Endothelial cell of umbilical vein (primary cell): Measurements from ENCODE around the gene SNED1. TPM values are rescaled to one million over a fixed set of nuclear protein-coding genes. Genes with fewer than 3 reads are reported as not detected.

ENCODE experiments used
- BruUV-seq: library from RNA; stranded (reverse); fragments of 400-500 nt; replicated peaks from 2 replicates; lab custom pipeline; 2021; lab: Mats Ljungman, UMichigan
- CTCF ChIA-PET: fragments of 300-600, 350-600 bp; sonication (Branson Sonifier 250); formaldehyde crosslinking; loops from one replicate; lab custom pipeline; 2021; ENCODE audit warnings: antibody characterized with exemption, inconsistent platforms; lab: Charles Lee
- POLR2A ChIA-PET: fragments of 300-600, 350-600 bp; sonication (Branson Sonifier 250); formaldehyde crosslinking; loops from one replicate; lab custom pipeline; 2021; ENCODE audit warnings: antibody characterized with exemption, inconsistent platforms; lab: Charles Lee
- DNase-seq: peaks from one replicate; pipeline ENCODE4 v3.0.0-alpha.2; 2011; ENCODE audit warnings: low read depth, low spot score
- FAIRE-seq: peaks from 2 replicates; lab custom pipeline; 2011; peaks lifted over from hg19 to GRCh38; lab: Jason Lieb, UNC
- H2AFZ ChIP-seq: 2 replicates; pipeline ENCODE4 v1.6.0; 2012; ENCODE audit warnings: low read depth, low read length, control low read depth, inconsistent platforms
- H3K27ac ChIP-seq: 2 replicates; pipeline ENCODE4 v1.5.1; 2011; ENCODE audit warnings: low read depth, mild to moderate bottlenecking, control low read depth, low read length, moderate library complexity; ENCODE audit not compliant: insufficient read depth
- H3K27me3 ChIP-seq, 2 experiments: 2 replicates each; pipeline versions ENCODE4 v1.6.0 to v1.6.1; 2011; ENCODE audit warnings: low read length in 2 of 2, mixed read lengths in 1 of 2; ENCODE audit not compliant: control insufficient read depth in 2 of 2, insufficient read depth in 2 of 2
- H3K36me3 ChIP-seq, 2 experiments: 2 replicates in 1 of 2; 3 replicates in 1 of 2; pipeline ENCODE4 v1.5.1; 2011; ENCODE audit warnings: low read length in 2 of 2, mild to moderate bottlenecking in 1 of 2, moderate library complexity in 1 of 2; ENCODE audit not compliant: control insufficient read depth in 2 of 2, insufficient read depth in 2 of 2; ENCODE audit errors: extremely low read depth in 1 of 2
- H3K4me1 ChIP-seq: 3 replicates; pipeline ENCODE4 v1.5.1; 2011; ENCODE audit warnings: mild to moderate bottlenecking, low read length; ENCODE audit not compliant: control insufficient read depth, insufficient read depth; ENCODE audit errors: extremely low read depth
- H3K4me2 ChIP-seq: 2 replicates; pipeline ENCODE4 v1.6.1; 2011; ENCODE audit warnings: low read length, control low read depth, mixed read lengths; ENCODE audit not compliant: insufficient read depth
- H3K4me3 ChIP-seq, 3 experiments: fragments of 200-600 bp in 1 of 3; sonication (generic), shearing (Covaris generic) in 1 of 3; replicated peaks in 1 of 3; 2 replicates each; pipeline ENCODE4 v1.5.1; 2011 to 2016; ENCODE audit warnings: control low read depth in 3 of 3, low read length in 3 of 3, mild to moderate bottlenecking in 2 of 3, inconsistent platforms in 1 of 3, low read depth in 1 of 3, moderate library complexity in 1 of 3; ENCODE audit not compliant: insufficient read depth in 1 of 3
- H3K79me2 ChIP-seq: 2 replicates; pipeline ENCODE4 v1.6.0; 2012; ENCODE audit warnings: low read length, inconsistent platforms; ENCODE audit not compliant: control insufficient read depth, insufficient read depth
- H3K9ac ChIP-seq: replicated peaks from 2 replicates; pipeline ENCODE3; 2011; ENCODE audit warnings: low read length, control low read depth; ENCODE audit not compliant: insufficient read depth; ENCODE audit errors: extremely low read depth
- H3K9me1 ChIP-seq: replicated peaks from 3 replicates; pipeline ENCODE4 v1.6.0; 2011; ENCODE audit warnings: mild to moderate bottlenecking, low read length; ENCODE audit not compliant: control insufficient read depth, insufficient read depth; ENCODE audit errors: extremely low read depth
- H3K9me3 ChIP-seq: replicated peaks from 2 replicates; pipeline ENCODE4 v1.5.1; 2012; ENCODE audit warnings: low read length, inconsistent platforms; ENCODE audit not compliant: control insufficient read depth, insufficient read depth
- H4K20me1 ChIP-seq: replicated peaks from 2 replicates; pipeline ENCODE3; 2011; ENCODE audit warnings: mild to moderate bottlenecking, low read length; ENCODE audit not compliant: control insufficient read depth, insufficient read depth; ENCODE audit errors: extremely low read depth
- FOS ChIP-seq: IDR thresholded peaks from 2 replicates; pipeline ENCODE4 v1.6.1; 2011; ENCODE audit warnings: mild to moderate bottlenecking, low read length, moderate library complexity, borderline replicate concordance; ENCODE audit not compliant: insufficient read depth
- MYC ChIP-seq: IDR thresholded peaks from one replicate; pipeline ENCODE4 v1.6.1; 2011; ENCODE audit warnings: mild to moderate bottlenecking, low read depth, low read length
- POLR2A ChIP-seq: IDR thresholded peaks from 2 replicates; pipeline ENCODE4 v1.6.1; 2012; ENCODE audit warnings: low read depth, mild to moderate bottlenecking, control low read depth, low read length
- dilution Hi-C: fragments of 300-500 bp; cut with MboI; formaldehyde crosslinking; loops from one replicate; pipeline ENCODE4 v1.15.0; 2019; ENCODE audit warnings: low sequenced_read_pairs; ENCODE audit not compliant: extremely low pct_ligation_motif_present
- intact Hi-C: fragments of 100-400 bp; cut with micrococcal nuclease; formaldehyde crosslinking; loops from one replicate; pipeline ENCODE4 v1.10.0; 2022
- polyA plus RNA-seq, 4 experiments: library from polyadenylated mRNA; depleted of rRNA in 3 of 4; stranded (reverse) in 3 of 4; unstranded in 1 of 4; fragments of >200 nt; gene quantifications; 2 replicates each; pipeline versions ENCODE4 v1.2.1 to v1.2.3, GENCODE V29; 2011 to 2012; ENCODE audit warnings: missing spikeins in 1 of 4
- total RNA-seq: library from RNA; stranded (reverse); gene quantifications from 2 replicates; pipeline ENCODE4 v1.2.3, GENCODE V29; 2021

Gene SNED1
- total and polyA plus RNA-seq, 2 donors (not counting 3 experiments of a cell fraction or from before 2014, with no cell fraction given): 14.1 to 17.2 TPM

DNA sequence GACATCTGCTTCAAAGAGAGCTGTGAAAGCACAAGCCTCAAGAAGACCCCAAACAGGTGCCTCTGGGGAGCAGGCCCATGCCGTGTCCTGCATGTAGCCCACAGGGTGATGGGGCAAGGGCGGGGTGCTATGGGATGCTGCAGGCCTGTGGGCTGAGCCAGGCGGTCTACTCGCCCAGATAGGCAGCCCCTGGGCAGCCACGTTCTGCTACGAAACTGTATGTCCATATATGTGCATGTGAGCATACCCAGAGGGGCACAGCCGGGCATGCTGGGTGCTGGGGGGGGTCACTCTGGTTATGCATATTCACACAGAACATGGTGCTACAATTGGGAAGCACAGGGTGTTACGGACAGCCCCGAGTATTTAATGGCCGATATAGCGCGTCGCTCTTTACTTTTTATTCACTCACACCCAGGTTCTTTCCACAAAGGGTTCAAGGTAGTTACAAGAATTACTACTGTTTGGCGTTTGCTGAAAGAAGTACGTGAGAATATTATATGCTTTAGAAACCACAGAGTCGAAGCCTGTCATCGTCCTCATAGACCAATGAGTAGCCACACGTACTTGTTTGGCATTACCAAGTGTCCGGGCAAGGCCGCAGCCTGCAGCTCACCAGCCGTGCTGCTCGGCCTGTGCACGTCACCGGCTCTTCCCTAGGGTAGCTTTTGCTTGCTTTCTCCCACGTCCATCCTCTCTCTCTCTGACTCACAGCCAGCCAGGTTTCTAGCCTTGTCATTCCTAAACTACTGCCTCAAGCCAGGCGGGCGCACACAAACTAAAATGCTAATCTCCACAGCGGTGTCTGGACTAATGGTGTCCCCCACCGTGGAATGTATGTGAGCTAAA lies 89.2 kb downstream of the SNED1 start:
- POLR2A ChIA-PET: no interaction called here
- H3K27me3 ChIP-seq: no peaks in the 10 kb centered on the region
- H3K9me1 ChIP-seq: no peaks in the 10 kb centered on the region
- no peak overlapping the region for H2AFZ ChIP-seq
- no peak for DNase-seq
- no peak for FAIRE-seq
- H3K9me3 ChIP-seq: no peaks in the 10 kb centered on the region
- BruUV-seq: no TSS peak
- no peak overlapping the region for H3K4me2 ChIP-seq
- no peak overlapping the region for H3K4me3 ChIP-seq
- H3K9ac ChIP-seq: no peak overlapping the region
- H3K4me1 ChIP-seq: peaks cover 5% of the 10 kb centered on the region
- H3K79me2 ChIP-seq: no peaks in the 10 kb centered on the region
- CTCF ChIA-PET: interaction anchor here (3.7 kb wide), 1 partner anchor 9 kb away, joined by 28 read pairs; no protein-coding TSS in a partner anchor
- no peak overlapping the region for H3K27ac ChIP-seq
- no peaks in the 10 kb centered on the region for H4K20me1 ChIP-seq
- TF ChIP-seq POLR2A (peak; percentile 21), FOS (no peak)
- dilution Hi-C loops: no loop called here
- peaks cover 7 to 12% of the 10 kb centered on the region in 2 experiments for H3K36me3 ChIP-seq
- intact Hi-C loops: no loop called here

DNA sequence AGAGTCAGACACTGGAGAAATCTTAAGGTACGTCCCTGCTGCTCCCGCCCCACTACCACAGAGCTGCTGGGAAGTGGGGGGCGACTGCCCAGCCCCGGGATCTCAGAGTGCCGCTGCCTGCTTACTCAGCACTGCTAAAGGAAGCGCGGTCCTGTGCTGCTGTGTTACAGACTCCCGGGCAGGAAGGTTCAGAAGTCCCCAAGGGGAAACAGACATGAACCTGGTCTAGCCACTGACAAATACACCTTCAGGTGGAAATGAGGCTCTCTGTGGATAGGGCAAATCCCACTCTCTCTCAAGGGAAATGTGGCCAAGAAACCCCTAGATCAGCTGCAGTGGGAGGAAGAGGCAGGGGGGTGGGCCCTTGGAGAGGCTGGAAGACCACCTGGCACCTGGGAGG lies 90.0 kb downstream of the SNED1 start:
- intact Hi-C loops (no loop called here), dilution Hi-C loops (no loop called here)
- POLR2A ChIA-PET: no interaction called here
- Histone ChIP-seq H3K79me2 (no peaks in the 10 kb centered on the region), H3K4me1 (peaks cover 5% of the 10 kb centered on the region), H3K27ac (no peak overlapping the region), H3K27me3 (no peaks in the 10 kb centered on the region), H4K20me1 (no peaks in the 10 kb centered on the region), H3K9ac (no peak overlapping the region), H2AFZ (no peak overlapping the region), H3K36me3 (peaks cover 7 to 15% of the 10 kb centered on the region in 2 experiments), H3K9me1 (no peaks in the 10 kb centered on the region), H3K4me2 (no peak overlapping the region), H3K9me3 (no peaks in the 10 kb centered on the region), H3K4me3 (no peak overlapping the region)
- CTCF ChIA-PET: interaction anchor here (3.7 kb wide), 1 partner anchor 10 kb away, joined by 28 read pairs; no protein-coding TSS in a partner anchor
- no TSS peak for BruUV-seq
- no peak for TF ChIP-seq MYC
- TF ChIP-seq FOS: no peak
- FAIRE-seq (no peak), DNase-seq (no peak)
